Endothelial cell of hepatic sinusoid (primary cell): ENCODE results near the gene PLCXD3.

ENCODE experiments used
- in situ Hi-C: cut with HindIII; loops from 2 replicates; pipeline ENCODE4 v1.10.0; 2017; ENCODE audit warnings: low sequenced_read_pairs

PLCXD3 gene

GRCh38 chr5:41415242-41415641, 95.2 kb downstream of the PLCXD3 start:
- in situ Hi-C loops, result no loop called here

- in situ Hi-C loops, result no loop called here
Observed at GRCh38 chr5:41414598-41414997, 95.8 kb downstream of the PLCXD3 start.

GRCh38 chr5:41413074-41413473, 97.3 kb downstream of the PLCXD3 start:
- in situ Hi-C loops, result no loop called here

GRCh38 chr5:41412496-41412895, 97.9 kb downstream of the PLCXD3 start:
- in situ Hi-C loops, result no loop called here

GRCh38 chr5:41410737-41411136, 99.7 kb downstream of the PLCXD3 start:
- in situ Hi-C loops, result no loop called here

GRCh38 chr5:41410307-41410706, 100.1 kb downstream of the PLCXD3 start:
- in situ Hi-C loops, result no loop called here

- in situ Hi-C loops, result no loop called here
Observed at GRCh38 chr5:41408676-41409443, 101.5 kb downstream of the PLCXD3 start.

GRCh38 chr5:41406936-41407335, 103.5 kb downstream of the PLCXD3 start:
- in situ Hi-C loops, result no loop called here

- in situ Hi-C loops, result no loop called here
Observed at GRCh38 chr5:41406424-41406823, 104.0 kb downstream of the PLCXD3 start.

- in situ Hi-C loops, result no loop called here
Observed at GRCh38 chr5:41404757-41405156, 105.6 kb downstream of the PLCXD3 start.

- in situ Hi-C loops, result no loop called here
Observed at GRCh38 chr5:41403846-41404245, 106.6 kb downstream of the PLCXD3 start.

- in situ Hi-C loops, result no loop called here
Observed at GRCh38 chr5:41402845-41403244, 107.6 kb downstream of the PLCXD3 start.

- in situ Hi-C loops, result no loop called here
Observed at GRCh38 chr5:41399839-41400238, 110.6 kb downstream of the PLCXD3 start.

- in situ Hi-C loops, result no loop called here
Observed at GRCh38 chr5:41392016-41392415, 118.4 kb downstream of the PLCXD3 start.

GRCh38 chr5:41374631-41375030, 135.8 kb downstream of the PLCXD3 start:
- in situ Hi-C loops, result no loop called here

GRCh38 chr5:41373230-41373629, 137.2 kb downstream of the PLCXD3 start:
- in situ Hi-C loops, result no loop called here

- in situ Hi-C loops, result no loop called here
Observed at GRCh38 chr5:41371738-41372137, 138.7 kb downstream of the PLCXD3 start.

GRCh38 chr5:41370482-41370881, 139.9 kb downstream of the PLCXD3 start:
- in situ Hi-C loops, result no loop called here

GRCh38 chr5:41369799-41370198, 140.6 kb downstream of the PLCXD3 start:
- in situ Hi-C loops, result no loop called here

GRCh38 chr5:41368158-41368557, 142.2 kb downstream of the PLCXD3 start:
- in situ Hi-C loops, result no loop called here

- in situ Hi-C loops, result no loop called here
Observed at GRCh38 chr5:41365369-41365768, 145.0 kb downstream of the PLCXD3 start.

- in situ Hi-C loops, result no loop called here
Observed at GRCh38 chr5:41364346-41364745, 146.1 kb downstream of the PLCXD3 start.
